Pulmonary artery endothelial cell (primary cell): ENCODE measurements around the gene RESP18. TPM values are rescaled to one million over a fixed set of nuclear protein-coding genes. Genes with fewer than 3 reads are reported as not detected.

Experiments
- DNase-seq: peaks from one replicate; pipeline ENCODE4 v3.0.0-alpha.2; 2011; ENCODE audit warnings: low read depth, low spot score
- total RNA-seq: library from RNA; depleted of rRNA; stranded (reverse); fragments of >200 nt; gene quantifications from 2 replicates; pipeline ENCODE4 v1.2.3, GENCODE V29; 2014

RESP18 gene
- total RNA-seq: not detected in 2 replicates

- DNase-seq: no peak
Observed at GRCh38 chr2:219332542-219332941, at the start of gene RESP18. Gene RESP18 (minus strand): TSS chr2:219332744.

GRCh38 chr2:219381448-219381847 lies 48.9 kb upstream of the RESP18 start:
- DNase-seq: no peak

GRCh38 chr2:219380926-219381325 lies 48.4 kb upstream of the RESP18 start:
- no peak for DNase-seq

GRCh38 chr2:219378163-219378851 lies 45.8 kb upstream of the RESP18 start:
- DNase-seq: no peak

- no peak for DNase-seq
Observed at GRCh38 chr2:219369447-219369861, 36.9 kb upstream of the RESP18 start.

- no peak for DNase-seq
Observed at GRCh38 chr2:219368690-219369191, 36.2 kb upstream of the RESP18 start.

GRCh38 chr2:219362524-219363164 lies 30.1 kb upstream of the RESP18 start:
- DNase-seq: no peak

GRCh38 chr2:219362072-219362471 lies 29.5 kb upstream of the RESP18 start:
- no peak for DNase-seq

GRCh38 chr2:219358170-219359075 lies 25.9 kb upstream of the RESP18 start:
- DNase-seq: no peak

GRCh38 chr2:219356834-219357233 lies 24.3 kb upstream of the RESP18 start:
- no peak for DNase-seq

GRCh38 chr2:219354582-219354981 lies 22.0 kb upstream of the RESP18 start:
- no peak for DNase-seq

GRCh38 chr2:219353129-219353528 lies 20.6 kb upstream of the RESP18 start:
- DNase-seq: no peak

GRCh38 chr2:219352448-219353023 lies 20.0 kb upstream of the RESP18 start:
- DNase-seq: no peak

- no peak for DNase-seq
Observed at GRCh38 chr2:219350710-219351221, 18.2 kb upstream of the RESP18 start.

- DNase-seq: no peak
Observed at GRCh38 chr2:219350215-219350614, 17.7 kb upstream of the RESP18 start.

- no peak for DNase-seq
Observed at GRCh38 chr2:219344751-219345430, 12.3 kb upstream of the RESP18 start.

GRCh38 chr2:219335373-219335786 lies 2.8 kb upstream of the RESP18 start:
- no peak for DNase-seq

GRCh38 chr2:219334076-219334475 lies 1.5 kb upstream of the RESP18 start:
- DNase-seq: no peak

GRCh38 chr2:219331560-219332213 lies 857 bp downstream of the RESP18 start:
- no peak for DNase-seq

GRCh38 chr2:219327719-219328118 lies 4.8 kb downstream of the RESP18 start:
- DNase-seq: no peak
